Gastrocnemius medialis (tissue), 4 donors: ENCODE data around the gene IL22. TPM values are rescaled to one million over a fixed set of nuclear protein-coding genes. Genes with fewer than 3 reads are reported as not detected.

Source experiments
- ATAC-seq, 2 donors: fragments of 150-250 bp; one replicate each; pipeline ENCODE4 v1.9.1; 2016
- DNase-seq, 2 donors: peaks; one replicate each; pipeline ENCODE4 v3.0.0-alpha.2; 2019
- H3K27ac ChIP-seq, 4 donors: fragments of 200-600 bp; sonication (generic); 1 replicate in 1 of 4; 2 replicates in 3 of 4; pipeline ENCODE4 v1.5.1; 2016 to 2018; ENCODE audit warnings: mild to moderate bottlenecking in 2 of 4, moderate library complexity in 1 of 4
- H3K27me3 ChIP-seq, 3 donors: fragments of 200-600 bp; sonication (generic) in 2 of 3; 1 replicate in 1 of 3; 2 replicates in 2 of 3; pipeline versions ENCODE4 v1.5.1 to v1.6.0; 2016 to 2019; ENCODE audit warnings: mild to moderate bottlenecking in 1 of 3, moderate library complexity in 1 of 3
- H3K36me3 ChIP-seq, 2 donors: fragments of 200-600 bp; sonication (generic) in 1 of 2; one replicate each; pipeline ENCODE4 v1.5.1; 2017 to 2018
- H3K4me1 ChIP-seq, 2 donors: fragments of 200-600 bp; sonication (generic) in 1 of 2; one replicate each; pipeline ENCODE4 v1.5.1; 2016 to 2017; ENCODE audit warnings: mild to moderate bottlenecking in 2 of 2
- H3K4me3 ChIP-seq, 4 donors: fragments of 200-600 bp; sonication (generic) in 3 of 4; 1 replicate in 1 of 4; 2 replicates in 3 of 4; pipeline ENCODE4 v1.5.1; 2016 to 2019; ENCODE audit warnings: mild to moderate bottlenecking in 2 of 4
- H3K9me3 ChIP-seq, 3 donors: fragments of 200-600 bp; sonication (generic) in 2 of 3; 1 replicate in 1 of 3; 2 replicates in 2 of 3; pipeline ENCODE4 v1.5.1; 2016 to 2019
- CTCF ChIP-seq, 5 experiments: fragments of 450-650 bp in 3 of 5; fragments of 200-600 bp in 2 of 5; sonication (generic) in 2 of 5; IDR thresholded peaks in 4 of 5; conservative IDR thresholded peaks in 1 of 5; 1 replicate in 4 of 5; 2 replicates in 1 of 5; pipeline ENCODE4 v1.5.1; 2016 to 2019; ENCODE audit warnings: antibody characterized with exemption in 5 of 5, mild to moderate bottlenecking in 3 of 5, moderate library complexity in 3 of 5
- POLR2A ChIP-seq, 2 donors: fragments of 450-650 bp; IDR thresholded peaks; one replicate each; pipeline ENCODE4 v1.6.1; 2017; ENCODE audit warnings: antibody characterized with exemption in 2 of 2, mild to moderate bottlenecking in 2 of 2, moderate library complexity in 2 of 2
- in situ Hi-C, 4 donors: fragments of 200-750 bp; cut with MboI; loops; one replicate each; pipeline versions ENCODE4 v1.15.0 to v1.8.0; 2017; ENCODE audit warnings: low sequenced_read_pairs in 4 of 4
- intact Hi-C: fragments of 100-400 bp; cut with DNase I; formaldehyde crosslinking; loops from one replicate; pipeline ENCODE4 v1.15.1; 2023; ENCODE audit warnings: low total_unique reads
- total RNA-seq, 4 donors: library from RNA; depleted of rRNA; stranded (reverse); fragments of >200 nt; gene quantifications; one replicate each; pipeline versions ENCODE4 v1.1.0 to v1.2.3, GENCODE V29; 2016

IL22 gene, protein sequence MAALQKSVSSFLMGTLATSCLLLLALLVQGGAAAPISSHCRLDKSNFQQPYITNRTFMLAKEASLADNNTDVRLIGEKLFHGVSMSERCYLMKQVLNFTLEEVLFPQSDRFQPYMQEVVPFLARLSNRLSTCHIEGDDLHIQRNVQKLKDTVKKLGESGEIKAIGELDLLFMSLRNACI
- total RNA-seq = not detected

- H3K36me3 ChIP-seq = no peaks in the 10 kb centered on the region
- TF ChIP-seq POLR2A (IDR thresholded peaks at IDR 0.05) = no peak
- TF ChIP-seq CTCF (IDR thresholded peaks at IDR 0.05 in 4 of 5, conservative IDR thresholded peaks at IDR 0.05 in 1 of 5) = no peak
- no peak for ATAC-seq
- H3K27me3 ChIP-seq = no peaks in the 10 kb centered on the region
- H3K4me3 ChIP-seq = no peak within 1 kb of the TSS
- no peak within 1 kb of the TSS for H3K27ac ChIP-seq
- in situ Hi-C loops (no loop called here), intact Hi-C loops (no loop called here)
- no peaks in the 10 kb centered on the region for H3K9me3 ChIP-seq
- DNase-seq = no peak
- H3K4me1 ChIP-seq = no peaks in the 10 kb centered on the region
Observed at GRCh38 chr12:68253504-68253903, at the start of gene IL22. TSS of gene IL22 (minus strand) at chr12:68253604. CDS start at chr12:68253448, 156 bp downstream.

DNA sequence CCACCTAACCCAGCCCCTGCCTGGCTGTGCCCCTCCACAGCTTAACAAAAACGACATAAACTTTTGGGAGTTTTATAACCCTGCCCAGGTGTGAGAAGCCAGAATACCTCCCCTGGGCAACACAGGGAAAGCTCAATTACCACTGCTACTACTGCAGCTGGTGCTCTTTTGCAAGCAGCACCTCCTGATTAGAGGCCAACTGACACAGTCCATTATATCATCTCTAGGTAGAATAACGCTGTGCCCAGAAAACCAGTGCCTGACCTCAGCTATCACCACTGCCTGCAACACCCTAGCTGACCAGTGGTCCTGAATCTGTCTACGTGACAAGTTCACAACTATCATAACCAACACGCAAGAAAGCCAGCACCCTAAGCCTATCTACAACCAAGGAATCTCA, 44.5 kb upstream of the IL22 start:
- no peak for DNase-seq
- Histone ChIP-seq H3K9me3 (no peaks in the 10 kb centered on the region), H3K4me1 (peaks cover 11 to 13% of the 10 kb centered on the region in 2 donors), H3K36me3 (peaks cover 0 to 16% of the 10 kb centered on the region in 2 donors), H3K4me3 (no peak overlapping the region), H3K27me3 (no peaks in the 10 kb centered on the region), H3K27ac (no peak overlapping the region)
- ATAC-seq = no peak
- intact Hi-C loops = loop anchor here (5.0 kb wide), 1 partner anchor 266 kb away; no protein-coding TSS in a partner anchor
- TF ChIP-seq POLR2A (IDR thresholded peaks at IDR 0.05) (no peak), CTCF (IDR thresholded peaks at IDR 0.05 in 4 of 5, conservative IDR thresholded peaks at IDR 0.05 in 1 of 5) (no peak)
- in situ Hi-C loops = no loop called here

DNA sequence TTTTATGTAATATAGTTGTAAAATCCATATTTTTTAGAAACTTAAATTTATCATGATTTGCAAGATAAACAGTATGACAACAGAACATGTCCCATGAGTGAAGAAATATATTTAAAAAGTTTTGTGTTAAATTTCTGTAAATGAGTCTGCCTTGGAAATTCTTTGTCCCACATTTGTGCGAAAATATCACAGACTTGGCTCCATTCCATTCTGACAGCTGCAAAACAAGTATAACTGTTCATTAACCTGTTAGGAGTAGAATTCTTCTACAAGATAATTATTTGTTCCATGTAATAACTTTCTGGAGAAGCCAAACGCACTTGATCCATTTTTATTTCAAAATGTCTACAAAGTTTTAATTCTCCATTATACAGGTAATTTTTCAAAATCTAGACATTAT, 40.8 kb upstream of the IL22 start:
- H3K27me3 ChIP-seq = no peaks in the 10 kb centered on the region
- intact Hi-C loops (no loop called here), in situ Hi-C loops (no loop called here)
- DNase-seq (no peak), ATAC-seq (no peak)
- no peak overlapping the region for H3K4me3 ChIP-seq
- no peaks in the 10 kb centered on the region for H3K9me3 ChIP-seq
- H3K4me1 ChIP-seq = peaks cover 11 to 13% of the 10 kb centered on the region in 2 donors
- H3K36me3 ChIP-seq = no peaks in the 10 kb centered on the region
- H3K27ac ChIP-seq = no peak overlapping the region
- no peak for TF ChIP-seq CTCF (IDR thresholded peaks at IDR 0.05 in 4 of 5, conservative IDR thresholded peaks at IDR 0.05 in 1 of 5)
- TF ChIP-seq POLR2A (IDR thresholded peaks at IDR 0.05) = no peak

GRCh38 chr12:68293347-68293746, 39.9 kb upstream of the IL22 start:
- no peak overlapping the region for H3K27ac ChIP-seq
- no peaks in the 10 kb centered on the region for H3K36me3 ChIP-seq
- no peaks in the 10 kb centered on the region for H3K27me3 ChIP-seq
- TF ChIP-seq POLR2A (IDR thresholded peaks at IDR 0.05) (no peak), CTCF (IDR thresholded peaks at IDR 0.05 in 4 of 5, conservative IDR thresholded peaks at IDR 0.05 in 1 of 5) (no peak)
- no peak for DNase-seq
- intact Hi-C loops = no loop called here
- peaks cover 11 to 13% of the 10 kb centered on the region in 2 donors for H3K4me1 ChIP-seq
- in situ Hi-C loops = no loop called here
- no peak for ATAC-seq
- no peaks in the 10 kb centered on the region for H3K9me3 ChIP-seq
- H3K4me3 ChIP-seq = no peak overlapping the region
